Transverse colon (tissue), 3 donors: ENCODE data around the gene PRTFDC1.

Source experiments
- POLR2A ChIP-seq: fragments of 450-650 bp; IDR thresholded peaks from one replicate; pipeline ENCODE4 v1.6.1; 2016; ENCODE audit warnings: antibody characterized with exemption, mild to moderate bottlenecking, moderate library complexity
- TF ChIP-seq, protein P1 (sequence below), 5 experiments: fragments of 200-600 bp in 3 of 5; fragments of 450-650 bp in 2 of 5; sonication (generic) in 3 of 5; IDR thresholded peaks; 1 replicate in 2 of 5; 2 replicates in 3 of 5; pipeline ENCODE4 v1.5.1; 2016 to 2017; ENCODE audit warnings: antibody characterized with exemption in 5 of 5, inconsistent platforms in 3 of 5, mild to moderate bottlenecking in 2 of 5, moderate library complexity in 1 of 5

DNA sequence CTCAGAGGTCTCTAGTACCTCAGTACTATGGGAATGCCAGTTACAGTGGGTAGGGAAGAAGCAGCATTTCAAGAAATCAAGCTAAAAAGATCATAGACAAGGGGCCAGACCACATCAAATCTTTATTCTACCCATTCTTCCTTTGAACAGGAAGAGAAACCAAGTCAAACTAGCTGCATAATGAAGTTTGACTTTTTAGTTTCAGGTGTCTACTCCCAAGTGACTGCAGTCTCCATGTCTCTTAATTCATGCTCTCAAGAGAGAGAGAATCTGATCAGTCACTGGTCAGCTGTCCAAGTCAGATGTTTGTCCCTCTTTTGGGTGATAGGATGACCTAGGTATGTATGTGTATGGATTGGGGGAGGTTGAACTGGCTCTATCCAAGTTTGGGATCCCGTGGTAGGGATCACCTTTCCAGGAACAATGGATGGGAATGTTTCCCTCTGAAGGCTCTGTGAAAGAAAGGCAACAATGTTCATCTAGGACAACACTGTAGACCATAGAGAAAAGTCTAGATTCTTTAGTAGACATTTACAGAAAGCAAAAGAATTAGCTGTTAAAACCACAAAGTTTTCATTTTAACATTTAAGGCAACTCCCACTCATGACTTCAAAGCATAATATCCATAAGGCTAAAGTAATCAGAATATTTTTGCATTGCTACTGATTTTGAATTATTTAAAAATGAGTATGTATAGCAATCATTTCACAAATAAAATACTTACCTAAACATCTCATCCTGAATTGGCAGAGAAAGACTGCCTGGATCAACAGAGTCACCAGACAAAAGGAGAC, 30.1 kb upstream of the PRTFDC1 start:
- no peak for TF ChIP-seq POLR2A
- TF ChIP-seq, protein P1, sequence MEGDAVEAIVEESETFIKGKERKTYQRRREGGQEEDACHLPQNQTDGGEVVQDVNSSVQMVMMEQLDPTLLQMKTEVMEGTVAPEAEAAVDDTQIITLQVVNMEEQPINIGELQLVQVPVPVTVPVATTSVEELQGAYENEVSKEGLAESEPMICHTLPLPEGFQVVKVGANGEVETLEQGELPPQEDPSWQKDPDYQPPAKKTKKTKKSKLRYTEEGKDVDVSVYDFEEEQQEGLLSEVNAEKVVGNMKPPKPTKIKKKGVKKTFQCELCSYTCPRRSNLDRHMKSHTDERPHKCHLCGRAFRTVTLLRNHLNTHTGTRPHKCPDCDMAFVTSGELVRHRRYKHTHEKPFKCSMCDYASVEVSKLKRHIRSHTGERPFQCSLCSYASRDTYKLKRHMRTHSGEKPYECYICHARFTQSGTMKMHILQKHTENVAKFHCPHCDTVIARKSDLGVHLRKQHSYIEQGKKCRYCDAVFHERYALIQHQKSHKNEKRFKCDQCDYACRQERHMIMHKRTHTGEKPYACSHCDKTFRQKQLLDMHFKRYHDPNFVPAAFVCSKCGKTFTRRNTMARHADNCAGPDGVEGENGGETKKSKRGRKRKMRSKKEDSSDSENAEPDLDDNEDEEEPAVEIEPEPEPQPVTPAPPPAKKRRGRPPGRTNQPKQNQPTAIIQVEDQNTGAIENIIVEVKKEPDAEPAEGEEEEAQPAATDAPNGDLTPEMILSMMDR (IDR thresholded peaks at IDR 0.05), result no peak
